Measurements from ENCODE around the gene NKAIN4.

NKAIN4 gene

DNA sequence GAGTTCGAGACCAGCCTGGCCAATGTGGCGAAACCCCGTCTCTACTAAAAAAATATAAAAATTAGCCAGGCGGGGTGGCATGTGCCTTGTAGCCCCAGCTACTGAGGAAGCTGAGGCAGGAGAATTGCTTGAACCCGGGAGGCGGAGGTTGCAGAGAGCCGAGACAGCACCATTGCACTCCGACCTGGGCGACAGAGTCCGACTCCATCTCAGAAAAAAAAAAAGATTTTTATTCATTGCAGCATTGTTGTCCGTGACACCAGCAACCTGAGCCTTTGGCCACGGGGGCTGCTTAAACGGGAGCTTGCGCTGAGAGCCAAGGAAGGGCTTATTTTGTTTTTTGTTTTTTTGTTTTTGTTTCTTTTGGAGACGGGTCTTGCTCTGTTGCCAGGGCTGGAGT is 25.7 kb upstream of the NKAIN4 start:
- Histone ChIP-seq H3K36me3 (ENCODE audit: control insufficient read depth, insufficient read depth, low read length) (peaks cover 8% of the 10 kb centered on the region), H3K9me3 (ENCODE audit: control insufficient read depth, low read length) (no peaks in the 10 kb centered on the region), H3K4me1 (ENCODE audit: control insufficient read depth, insufficient read depth, low read length) (no peaks in the 10 kb centered on the region), H3K27me3 (ENCODE audit: control insufficient read depth, insufficient read depth, low read length) (no peaks in the 10 kb centered on the region), H3K9ac (ENCODE audit: low read length) (no peak overlapping the region), H3K4me3 (ENCODE audit: low read length) (no peak overlapping the region)

DNA sequence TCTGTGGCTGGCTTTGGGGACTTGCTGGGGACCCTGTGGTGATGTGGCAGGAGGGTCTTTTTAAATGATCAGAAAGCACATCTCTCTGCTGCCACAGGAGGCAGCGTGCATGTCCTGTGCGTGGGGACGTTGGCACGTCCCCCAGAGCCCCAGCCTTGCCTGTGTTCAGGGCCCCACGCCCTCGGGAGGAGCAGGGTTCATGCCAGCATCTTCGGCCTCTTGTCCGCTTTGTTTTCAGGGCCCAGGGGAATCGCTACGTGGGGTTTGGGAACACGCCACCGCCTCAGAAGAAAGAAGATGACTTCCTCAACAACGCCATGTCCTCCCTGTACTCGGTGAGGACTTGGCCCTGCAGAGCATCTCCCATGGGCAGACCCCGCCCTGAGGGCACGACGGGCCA is 24.4 kb upstream of the NKAIN4 start:
- H3K4me1 ChIP-seq (ENCODE audit: control insufficient read depth, insufficient read depth, low read length), result peaks cover 9% of the 10 kb centered on the region
- H3K9ac ChIP-seq (ENCODE audit: low read length), result no peak overlapping the region
- H3K9me3 ChIP-seq (ENCODE audit: control insufficient read depth, low read length), result no peaks in the 10 kb centered on the region
- H3K4me3 ChIP-seq (ENCODE audit: low read length), result no peak overlapping the region
- no peaks in the 10 kb centered on the region for H3K27me3 ChIP-seq (ENCODE audit: control insufficient read depth, insufficient read depth, low read length)
- peaks cover 8% of the 10 kb centered on the region for H3K36me3 ChIP-seq (ENCODE audit: control insufficient read depth, insufficient read depth, low read length)

GRCh38 chr20:63277466-63278272 is 23.4 kb upstream of the NKAIN4 start:
- Histone ChIP-seq H3K36me3 (ENCODE audit: control insufficient read depth, insufficient read depth, low read length) (peaks cover 8% of the 10 kb centered on the region), H3K9me3 (ENCODE audit: control insufficient read depth, low read length) (no peaks in the 10 kb centered on the region), H3K4me3 (ENCODE audit: low read length) (no peak overlapping the region), H3K27me3 (ENCODE audit: control insufficient read depth, insufficient read depth, low read length) (no peaks in the 10 kb centered on the region), H3K4me1 (ENCODE audit: control insufficient read depth, insufficient read depth, low read length) (peaks cover 12% of the 10 kb centered on the region), H3K9ac (ENCODE audit: low read length) (no peak overlapping the region)

GRCh38 chr20:63276956-63277355 is 22.7 kb upstream of the NKAIN4 start:
- Histone ChIP-seq H3K27me3 (ENCODE audit: control insufficient read depth, insufficient read depth, low read length) (no peaks in the 10 kb centered on the region), H3K4me1 (ENCODE audit: control insufficient read depth, insufficient read depth, low read length) (peaks cover 12% of the 10 kb centered on the region), H3K9ac (ENCODE audit: low read length) (no peak overlapping the region), H3K36me3 (ENCODE audit: control insufficient read depth, insufficient read depth, low read length) (peaks cover 8% of the 10 kb centered on the region), H3K4me3 (ENCODE audit: low read length) (no peak overlapping the region), H3K9me3 (ENCODE audit: control insufficient read depth, low read length) (no peaks in the 10 kb centered on the region)

DNA sequence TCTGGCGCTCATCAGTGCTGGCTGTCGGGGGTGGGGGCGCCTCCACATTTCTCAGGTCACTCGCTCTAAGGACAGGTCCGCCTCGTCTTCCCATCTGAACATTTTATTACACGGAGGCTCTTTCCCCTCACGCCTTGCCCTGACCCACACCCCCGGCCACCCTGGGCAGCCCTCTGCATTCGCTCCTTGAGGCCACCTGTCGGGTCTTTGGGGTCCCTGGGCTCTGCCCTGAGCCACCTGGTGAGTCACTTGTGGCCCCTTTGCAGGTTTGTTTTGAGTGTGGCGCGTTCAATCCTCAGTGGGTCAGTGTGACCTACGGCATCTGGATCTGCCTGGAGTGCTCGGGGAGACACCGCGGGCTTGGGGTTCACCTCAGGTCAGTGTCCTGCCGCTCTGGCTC is 21.6 kb upstream of the NKAIN4 start:
- Histone ChIP-seq H3K9me3 (ENCODE audit: control insufficient read depth, low read length) (no peaks in the 10 kb centered on the region), H3K4me1 (ENCODE audit: control insufficient read depth, insufficient read depth, low read length) (peaks cover 12% of the 10 kb centered on the region), H3K27me3 (ENCODE audit: control insufficient read depth, insufficient read depth, low read length) (no peaks in the 10 kb centered on the region), H3K36me3 (ENCODE audit: control insufficient read depth, insufficient read depth, low read length) (peaks cover 8% of the 10 kb centered on the region), H3K4me3 (ENCODE audit: low read length) (no peak overlapping the region), H3K9ac (ENCODE audit: low read length) (no peak overlapping the region)

- H3K27me3 ChIP-seq (ENCODE audit: control insufficient read depth, insufficient read depth, low read length), result no peaks in the 10 kb centered on the region
- no peak overlapping the region for H3K9ac ChIP-seq (ENCODE audit: low read length)
- peaks cover 12% of the 10 kb centered on the region for H3K4me1 ChIP-seq (ENCODE audit: control insufficient read depth, insufficient read depth, low read length)
- peaks cover 8% of the 10 kb centered on the region for H3K36me3 ChIP-seq (ENCODE audit: control insufficient read depth, insufficient read depth, low read length)
- H3K9me3 ChIP-seq (ENCODE audit: control insufficient read depth, low read length), result no peaks in the 10 kb centered on the region
- H3K4me3 ChIP-seq (ENCODE audit: low read length), result no peak overlapping the region
Measured at GRCh38 chr20:63274381-63275228, 20.3 kb upstream of the NKAIN4 start.

DNA sequence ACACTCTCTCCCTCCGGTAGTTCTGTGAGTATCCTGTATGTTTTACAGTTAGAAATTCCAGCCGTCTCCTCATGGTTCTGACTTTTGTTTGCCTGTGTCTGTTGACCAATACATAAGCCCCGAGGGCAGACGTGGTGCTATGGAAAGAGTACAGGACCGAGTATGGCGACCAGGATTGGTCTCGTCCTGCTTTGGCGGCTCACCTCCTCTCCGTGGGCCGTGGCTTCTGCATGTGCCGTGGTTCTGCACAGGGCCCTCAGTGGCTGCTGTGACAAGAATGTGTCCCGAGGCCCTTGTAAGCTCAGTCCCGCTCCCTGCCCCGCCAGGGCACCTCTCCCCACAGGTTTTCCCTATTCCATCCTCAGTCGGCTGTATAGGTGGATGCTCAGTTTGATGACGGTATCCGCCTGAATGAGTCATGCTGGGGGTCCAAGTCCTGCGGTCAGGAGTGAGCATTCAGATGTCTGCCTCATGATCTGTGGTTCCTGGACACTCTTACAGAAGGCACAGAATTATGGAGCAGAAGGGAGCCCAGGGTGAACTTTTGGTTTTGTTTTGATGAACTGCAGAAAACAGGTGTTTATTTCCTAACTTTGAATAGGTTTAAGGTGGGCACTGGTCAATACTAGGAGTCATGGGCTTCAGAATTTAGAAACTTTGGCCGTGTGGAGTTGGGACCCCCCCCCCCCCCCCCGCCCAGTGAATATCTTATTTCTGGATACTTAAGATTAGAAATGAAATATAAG is 19.5 kb upstream of the NKAIN4 start:
- peak overlapping the region; percentile 72 for H3K9ac ChIP-seq (ENCODE audit: low read length)
- H3K9me3 ChIP-seq (ENCODE audit: control insufficient read depth, low read length), result no peaks in the 10 kb centered on the region
- no peaks in the 10 kb centered on the region for H3K27me3 ChIP-seq (ENCODE audit: control insufficient read depth, insufficient read depth, low read length)
- peaks cover 12% of the 10 kb centered on the region for H3K4me1 ChIP-seq (ENCODE audit: control insufficient read depth, insufficient read depth, low read length)
- H3K4me3 ChIP-seq (ENCODE audit: low read length), result peak overlapping the region; percentile 62
- H3K36me3 ChIP-seq (ENCODE audit: control insufficient read depth, insufficient read depth, low read length), result peaks cover 8% of the 10 kb centered on the region

GRCh38 chr20:63273059-63273579 is 18.9 kb upstream of the NKAIN4 start:
- Histone ChIP-seq H3K9me3 (ENCODE audit: control insufficient read depth, low read length) (no peaks in the 10 kb centered on the region), H3K9ac (ENCODE audit: low read length) (peak overlapping the region; percentile 72), H3K36me3 (ENCODE audit: control insufficient read depth, insufficient read depth, low read length) (peaks cover 8% of the 10 kb centered on the region), H3K27me3 (ENCODE audit: control insufficient read depth, insufficient read depth, low read length) (peaks cover 2% of the 10 kb centered on the region), H3K4me1 (ENCODE audit: control insufficient read depth, insufficient read depth, low read length) (peaks cover 12% of the 10 kb centered on the region), H3K4me3 (ENCODE audit: low read length) (peak overlapping the region; percentile 62)

DNA sequence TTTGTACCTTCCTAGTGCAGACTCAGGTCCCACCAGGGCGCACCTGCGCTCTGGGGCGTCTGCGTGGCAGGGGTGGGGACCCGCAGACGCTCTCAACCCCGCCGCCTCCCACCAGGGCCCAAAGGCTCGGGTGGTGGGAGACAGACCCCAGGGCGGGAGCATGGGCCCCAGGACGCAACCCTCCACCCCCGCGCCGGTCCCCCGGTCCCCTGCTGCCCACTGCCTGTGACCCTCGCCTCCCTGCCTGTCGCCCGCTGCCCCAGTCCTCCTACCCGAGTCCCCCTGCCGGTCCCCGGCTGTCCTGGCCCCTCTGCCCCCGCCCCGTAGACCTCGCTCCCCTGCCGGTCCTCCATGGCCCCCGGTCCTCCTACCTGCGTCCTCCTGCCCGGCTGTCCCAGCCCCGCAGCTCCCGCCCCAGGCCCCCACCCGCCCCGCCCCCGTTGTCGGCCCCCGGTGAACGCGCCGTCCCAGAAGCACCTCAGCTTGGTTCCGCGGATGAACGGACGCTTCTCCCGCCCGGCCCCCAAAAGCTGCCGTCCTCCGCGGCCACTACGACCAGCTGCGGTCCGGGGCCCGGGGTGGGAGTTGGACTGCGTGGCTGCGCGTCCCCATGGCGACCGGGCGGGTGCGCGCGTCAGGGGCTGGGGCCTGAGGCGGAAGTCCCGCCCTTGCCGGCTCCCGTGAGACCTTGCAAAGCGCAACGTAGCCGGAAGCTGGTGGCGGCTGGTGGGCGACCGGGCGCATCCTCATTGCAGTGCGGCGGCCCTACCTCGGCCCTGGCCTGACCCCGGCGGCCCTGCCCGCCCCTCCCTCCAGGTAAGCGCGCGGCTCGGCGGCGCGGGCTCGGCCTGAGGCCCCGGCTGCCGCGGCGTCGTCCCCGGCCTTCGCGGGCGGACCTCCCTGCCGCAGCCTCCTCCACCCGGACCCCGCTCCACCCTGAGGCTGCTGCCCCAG is 18.1 kb upstream of the NKAIN4 start, which contains the start of gene ARFGAP1:
TSS of gene ARFGAP1 (plus strand) at position 709 of the 954 bp plus-strand sequence. CDS start 2,768 bp downstream, outside the sequence.
- Histone ChIP-seq H3K36me3 (ENCODE audit: control insufficient read depth, insufficient read depth, low read length) (peaks cover 8% of the 10 kb centered on the region), H3K4me3 (ENCODE audit: low read length) (peak within 1 kb of the TSS; percentile 62), H3K27me3 (ENCODE audit: control insufficient read depth, insufficient read depth, low read length) (peaks cover 9% of the 10 kb centered on the region), H3K4me1 (ENCODE audit: control insufficient read depth, insufficient read depth, low read length) (peaks cover 12% of the 10 kb centered on the region), H3K9ac (ENCODE audit: low read length) (peak within 1 kb of the TSS; percentile 72), H3K9me3 (ENCODE audit: control insufficient read depth, low read length) (no peaks in the 10 kb centered on the region)

DNA sequence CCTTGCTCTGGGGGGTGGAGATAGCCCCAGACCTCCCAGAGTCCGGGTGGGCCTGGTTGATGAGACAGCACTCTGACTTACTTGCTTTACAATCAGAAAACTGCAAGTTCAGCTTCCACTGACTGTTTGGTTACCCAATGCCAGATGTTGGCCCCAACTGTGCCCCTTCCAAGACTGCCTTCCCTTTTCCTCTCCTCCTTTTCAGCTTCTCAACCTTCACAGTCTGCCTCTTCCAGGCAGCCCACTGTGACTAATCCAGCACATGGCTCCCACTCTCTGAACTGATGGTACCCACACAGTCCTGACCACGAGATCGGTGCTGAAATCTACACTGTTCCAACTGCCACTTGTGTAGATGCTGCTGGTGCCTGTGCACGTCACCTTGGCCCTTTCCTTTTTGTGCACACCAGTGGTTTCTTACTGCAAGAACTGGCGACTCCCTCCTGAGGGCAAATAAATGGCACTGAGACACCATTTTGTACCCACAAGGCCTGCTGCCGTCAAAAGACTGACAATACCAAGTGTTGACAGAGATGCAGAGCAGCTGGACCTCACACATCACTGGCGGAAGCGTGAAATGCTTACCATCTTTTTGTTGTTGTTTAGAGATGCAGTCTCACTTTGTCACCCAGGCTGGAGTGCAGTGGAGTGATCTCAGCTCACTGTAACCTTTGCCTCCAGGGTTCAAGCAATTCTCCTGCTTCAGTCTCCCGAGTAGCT is 16.5 kb upstream of the NKAIN4 start:
- H3K9me3 ChIP-seq (ENCODE audit: control insufficient read depth, low read length), result no peaks in the 10 kb centered on the region
- no peak overlapping the region for H3K4me3 ChIP-seq (ENCODE audit: low read length)
- peaks cover 12% of the 10 kb centered on the region for H3K4me1 ChIP-seq (ENCODE audit: control insufficient read depth, insufficient read depth, low read length)
- H3K9ac ChIP-seq (ENCODE audit: low read length), result no peak overlapping the region
- peaks cover 14% of the 10 kb centered on the region for H3K27me3 ChIP-seq (ENCODE audit: control insufficient read depth, insufficient read depth, low read length)
- H3K36me3 ChIP-seq (ENCODE audit: control insufficient read depth, insufficient read depth, low read length), result no peaks in the 10 kb centered on the region

All from mucosa of stomach (tissue), 1 donor.